Measurements from ENCODE around the gene OR5B21.

DNA sequence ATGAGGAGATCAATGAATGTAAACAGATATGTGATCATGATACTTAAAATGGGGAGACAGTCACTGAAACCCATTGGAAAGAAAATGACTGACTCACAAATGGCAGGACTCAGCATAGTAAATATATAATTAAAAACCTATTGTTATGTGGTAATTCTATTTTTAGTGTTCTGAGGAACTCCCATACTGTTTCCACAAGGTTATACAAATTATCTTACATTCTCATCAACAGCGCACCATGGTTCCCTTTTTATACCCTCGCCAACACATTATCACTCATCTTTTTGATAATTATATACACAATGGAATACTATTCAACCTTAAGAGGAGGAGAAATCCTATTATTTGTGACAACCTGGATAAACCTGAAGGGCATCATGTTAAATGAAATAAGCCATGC is 17.1 kb downstream of the OR5B21 start:
- TF ChIP-seq, protein P1, sequence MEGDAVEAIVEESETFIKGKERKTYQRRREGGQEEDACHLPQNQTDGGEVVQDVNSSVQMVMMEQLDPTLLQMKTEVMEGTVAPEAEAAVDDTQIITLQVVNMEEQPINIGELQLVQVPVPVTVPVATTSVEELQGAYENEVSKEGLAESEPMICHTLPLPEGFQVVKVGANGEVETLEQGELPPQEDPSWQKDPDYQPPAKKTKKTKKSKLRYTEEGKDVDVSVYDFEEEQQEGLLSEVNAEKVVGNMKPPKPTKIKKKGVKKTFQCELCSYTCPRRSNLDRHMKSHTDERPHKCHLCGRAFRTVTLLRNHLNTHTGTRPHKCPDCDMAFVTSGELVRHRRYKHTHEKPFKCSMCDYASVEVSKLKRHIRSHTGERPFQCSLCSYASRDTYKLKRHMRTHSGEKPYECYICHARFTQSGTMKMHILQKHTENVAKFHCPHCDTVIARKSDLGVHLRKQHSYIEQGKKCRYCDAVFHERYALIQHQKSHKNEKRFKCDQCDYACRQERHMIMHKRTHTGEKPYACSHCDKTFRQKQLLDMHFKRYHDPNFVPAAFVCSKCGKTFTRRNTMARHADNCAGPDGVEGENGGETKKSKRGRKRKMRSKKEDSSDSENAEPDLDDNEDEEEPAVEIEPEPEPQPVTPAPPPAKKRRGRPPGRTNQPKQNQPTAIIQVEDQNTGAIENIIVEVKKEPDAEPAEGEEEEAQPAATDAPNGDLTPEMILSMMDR (IDR thresholded peaks at IDR 0.05): no peak
- no peak for TF ChIP-seq POLR2A (IDR thresholded peaks at IDR 0.05)

Measured in heart left ventricle (tissue), 13 donors.